GM23338 (cell line): ENCODE data around the gene C2orf72.
"Not testable (repeated sequence)": the region's sequence is repeated elsewhere in the genome, so short reads cannot be mapped to it uniquely, and the experiment has no call there.

Source experiments
- STAT1 ChIP-seq: IDR thresholded peaks from one replicate; pipeline ENCODE4 v1.6.1; 2016; ENCODE audit warnings: antibody characterized with exemption; ENCODE audit not compliant: unreplicated experiment
- TF ChIP-seq, protein P1 (sequence below), 2 experiments: fragments of 200-600 bp in 1 of 2; sonication (generic) in 1 of 2; conservative IDR thresholded peaks; 2 replicates each; pipeline versions ENCODE4 v1.5.1 to v1.6.1; 2016 to 2017; ENCODE audit warnings: antibody characterized with exemption in 2 of 2, low read depth in 2 of 2, mild to moderate bottlenecking in 2 of 2, moderate library complexity in 1 of 2

DNA sequence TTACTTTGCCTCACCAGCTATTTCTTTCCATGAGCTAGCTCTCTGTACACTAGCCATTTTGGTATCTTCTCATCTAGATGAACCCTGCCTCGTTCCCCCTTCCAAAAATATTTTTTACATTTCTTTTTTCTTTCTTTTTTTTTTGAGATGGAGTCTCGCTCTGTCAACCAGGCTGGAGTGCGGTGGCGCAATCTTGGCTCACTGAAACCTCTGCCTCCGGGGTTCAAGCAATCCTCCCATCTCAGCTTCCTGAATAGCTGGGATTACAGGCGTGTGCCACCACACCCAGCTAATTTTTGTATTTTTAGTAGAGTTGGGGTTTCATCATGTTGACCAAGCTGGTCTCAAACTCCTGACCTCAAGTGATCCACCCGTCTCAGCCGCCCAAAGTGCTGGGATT, 30.2 kb downstream of the C2orf72 start:
- TF ChIP-seq, protein P1, sequence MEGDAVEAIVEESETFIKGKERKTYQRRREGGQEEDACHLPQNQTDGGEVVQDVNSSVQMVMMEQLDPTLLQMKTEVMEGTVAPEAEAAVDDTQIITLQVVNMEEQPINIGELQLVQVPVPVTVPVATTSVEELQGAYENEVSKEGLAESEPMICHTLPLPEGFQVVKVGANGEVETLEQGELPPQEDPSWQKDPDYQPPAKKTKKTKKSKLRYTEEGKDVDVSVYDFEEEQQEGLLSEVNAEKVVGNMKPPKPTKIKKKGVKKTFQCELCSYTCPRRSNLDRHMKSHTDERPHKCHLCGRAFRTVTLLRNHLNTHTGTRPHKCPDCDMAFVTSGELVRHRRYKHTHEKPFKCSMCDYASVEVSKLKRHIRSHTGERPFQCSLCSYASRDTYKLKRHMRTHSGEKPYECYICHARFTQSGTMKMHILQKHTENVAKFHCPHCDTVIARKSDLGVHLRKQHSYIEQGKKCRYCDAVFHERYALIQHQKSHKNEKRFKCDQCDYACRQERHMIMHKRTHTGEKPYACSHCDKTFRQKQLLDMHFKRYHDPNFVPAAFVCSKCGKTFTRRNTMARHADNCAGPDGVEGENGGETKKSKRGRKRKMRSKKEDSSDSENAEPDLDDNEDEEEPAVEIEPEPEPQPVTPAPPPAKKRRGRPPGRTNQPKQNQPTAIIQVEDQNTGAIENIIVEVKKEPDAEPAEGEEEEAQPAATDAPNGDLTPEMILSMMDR (conservative IDR thresholded peaks at IDR 0.05; ENCODE audit: low read depth in 2 of 2), result not testable (repeated sequence)
- not testable (repeated sequence) for TF ChIP-seq STAT1
